GM18519 (cell line): ENCODE results near the gene TCF4.
"Not testable (repeated sequence)": the region's sequence is repeated elsewhere in the genome, so short reads cannot be mapped to it uniquely, and the experiment has no call there.

Source experiments
- ATAC-seq: cut with Tn5 transposase; IDR thresholded peaks from one replicate; pipeline ENCODE4 v1.9.1; 2021; ENCODE audit warnings: mild to moderate bottlenecking, moderate library complexity; ENCODE audit not compliant: unreplicated experiment, low FRiP score

Gene TCF4

GRCh38 chr18:55483266-55483871 is 104.6 kb downstream of the TCF4 start:
- ATAC-seq, result no peak

GRCh38 chr18:55479656-55480420 is 108.2 kb downstream of the TCF4 start:
- ATAC-seq, result no peak

GRCh38 chr18:55477860-55478581 is 110.0 kb downstream of the TCF4 start:
- peak; percentile 14 for ATAC-seq

- ATAC-seq, result peak; percentile 79
Measured at GRCh38 chr18:55477499-55477859, 110.5 kb downstream of the TCF4 start.

- no peak for ATAC-seq
Measured at GRCh38 chr18:55475916-55476315, 112.1 kb downstream of the TCF4 start.

- no peak for ATAC-seq
Measured at GRCh38 chr18:55475467-55475866, 112.5 kb downstream of the TCF4 start.

- ATAC-seq, result no peak
Measured at GRCh38 chr18:55473560-55473959, 114.4 kb downstream of the TCF4 start.

- no peak for ATAC-seq
Measured at GRCh38 chr18:55473058-55473457, 114.9 kb downstream of the TCF4 start.

GRCh38 chr18:55470826-55471225 is 117.2 kb downstream of the TCF4 start:
- ATAC-seq, result no peak

GRCh38 chr18:55469134-55469533 is 118.9 kb downstream of the TCF4 start:
- ATAC-seq, result not testable (repeated sequence)

GRCh38 chr18:55466789-55467188 is 121.2 kb downstream of the TCF4 start:
- ATAC-seq, result no peak

GRCh38 chr18:55465313-55465712 is 122.7 kb downstream of the TCF4 start:
- no peak for ATAC-seq

- no peak for ATAC-seq
Measured at GRCh38 chr18:55464581-55464980, 123.4 kb downstream of the TCF4 start.

GRCh38 chr18:55462652-55463051 is 125.3 kb downstream of the TCF4 start:
- no peak for ATAC-seq

- no peak for ATAC-seq
Measured at GRCh38 chr18:55461848-55462247, 126.1 kb downstream of the TCF4 start.

- no peak for ATAC-seq
Measured at GRCh38 chr18:55458456-55459203, 129.4 kb downstream of the TCF4 start.

- ATAC-seq, result no peak
Measured at GRCh38 chr18:55457028-55457427, 131.0 kb downstream of the TCF4 start.

- no peak for ATAC-seq
Measured at GRCh38 chr18:55455938-55456337, 132.1 kb downstream of the TCF4 start.

GRCh38 chr18:55453186-55453585 is 134.8 kb downstream of the TCF4 start:
- ATAC-seq, result no peak

- no peak for ATAC-seq
Measured at GRCh38 chr18:55452123-55452611, 135.8 kb downstream of the TCF4 start.
